ENCODE measurements around the gene STAG1. TPM values are rescaled to one million over a fixed set of nuclear protein-coding genes. Genes with fewer than 3 reads are reported as not detected.
A peak's percentile ranks its signal among the peaks of the same experiment; 100 is the strongest.
"Not testable (repeated sequence)": the region's sequence is repeated elsewhere in the genome, so short reads cannot be mapped to it uniquely, and the experiment has no call there.

The STAG1 gene
- total RNA-seq (2013), result 26.0 TPM
- polyA plus RNA-seq (1 to 10 TPM; 7.2 to 10.0 (median 7.5) TPM), polyA minus RNA-seq (8.2 and 9.5 TPM in 2 replicates), total RNA-seq (60.6 to 117 (median 69.1) reads per million in 11 experiments)

DNA sequence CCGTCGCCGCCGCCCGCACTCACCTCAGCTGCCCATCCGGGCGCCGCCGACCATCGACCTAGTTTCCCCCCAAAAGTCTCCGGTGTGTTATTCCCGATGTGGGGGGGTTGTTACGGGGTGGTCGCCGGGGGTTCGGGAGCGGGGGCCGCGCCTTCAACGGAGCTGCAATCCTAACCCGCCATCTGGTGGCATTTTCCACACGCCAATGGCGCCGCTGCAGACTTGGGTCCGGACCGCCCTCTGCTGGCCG, at the start of gene STAG1:
TSS of gene STAG1 (minus strand) at position 207 of the 250 bp plus-strand sequence. CDS start 121,480 bp downstream, outside the sequence.
- no peaks in the 10 kb centered on the region for H3K36me3 Mint-ChIP-seq
- Histone ChIP-seq H3K4me2 (replicated peaks; ENCODE audit: extremely low read depth, low read length, poor library complexity, severe bottlenecking) (peak within 1 kb of the TSS; percentile 88), H4K20me1 (ENCODE audit: insufficient read depth, low read length) (no peaks in the 10 kb centered on the region), H3K79me2 (ENCODE audit: insufficient read depth, low read length) (peaks cover 51% of the 10 kb centered on the region), H3K27me3 (ENCODE audit: control insufficient read depth in 2 of 2, insufficient read depth in 2 of 2, low read length in 2 of 2) (no peaks in the 10 kb centered on the region), H3K27ac (ENCODE audit: low read depth in 1 of 2, low read length in 2 of 2) (peak within 1 kb of the TSS; percentile 97 to 98), H2AFZ (ENCODE audit: insufficient read depth, low read depth, low read length, poor library complexity, severe bottlenecking) (peak within 1 kb of the TSS; percentile 97), H3K4me1 (ENCODE audit: control insufficient read depth in 1 of 2, insufficient read depth in 2 of 2, low read length in 2 of 2) (peaks cover 37 to 44% of the 10 kb centered on the region in 2 donors), H3K4me3 (replicated peaks in 1 of 3; ENCODE audit: low read depth in 2 of 3, low read length in 3 of 3) (peak within 1 kb of the TSS; percentile 83 to 97 (median 92)), H3K9me3 (replicated peaks in 1 of 2; ENCODE audit: control insufficient read depth in 1 of 2, insufficient read depth in 1 of 2, low read length in 2 of 2) (no peaks in the 10 kb centered on the region), H3K9ac (ENCODE audit: insufficient read depth, low read length, poor library complexity, severe bottlenecking) (peak within 1 kb of the TSS; percentile 93), H3K36me3 (replicated peaks in 1 of 2; ENCODE audit: control insufficient read depth in 1 of 2, insufficient read depth in 2 of 2, low read length in 2 of 2) (no peaks in the 10 kb centered on the region)
- H3K27me3 Mint-ChIP-seq (ENCODE audit: low read depth in 3 of 3), result no peaks in the 10 kb centered on the region
- DNase-seq, result no peak
- WGBS (ENCODE audit: insufficient coverage), result under 1% methylated on average over 19 of the region's 27 CpGs
- H3K9me3 Mint-ChIP-seq, result no peaks in the 10 kb centered on the region
- H3K4me1 Mint-ChIP-seq, result peaks cover 45% of the 10 kb centered on the region
- H3K27ac Mint-ChIP-seq, result peak within 1 kb of the TSS; percentile 92 to 99 (median 98)
- intact Hi-C loops (cut with micrococcal nuclease), result loop anchor here (5.0 to 10.0 kb wide), 7 partner anchors 113 to 677 kb away; partner anchors contain the start of gene NCK1 (in 1 of the 2)
- TF ChIP-seq, protein P1, sequence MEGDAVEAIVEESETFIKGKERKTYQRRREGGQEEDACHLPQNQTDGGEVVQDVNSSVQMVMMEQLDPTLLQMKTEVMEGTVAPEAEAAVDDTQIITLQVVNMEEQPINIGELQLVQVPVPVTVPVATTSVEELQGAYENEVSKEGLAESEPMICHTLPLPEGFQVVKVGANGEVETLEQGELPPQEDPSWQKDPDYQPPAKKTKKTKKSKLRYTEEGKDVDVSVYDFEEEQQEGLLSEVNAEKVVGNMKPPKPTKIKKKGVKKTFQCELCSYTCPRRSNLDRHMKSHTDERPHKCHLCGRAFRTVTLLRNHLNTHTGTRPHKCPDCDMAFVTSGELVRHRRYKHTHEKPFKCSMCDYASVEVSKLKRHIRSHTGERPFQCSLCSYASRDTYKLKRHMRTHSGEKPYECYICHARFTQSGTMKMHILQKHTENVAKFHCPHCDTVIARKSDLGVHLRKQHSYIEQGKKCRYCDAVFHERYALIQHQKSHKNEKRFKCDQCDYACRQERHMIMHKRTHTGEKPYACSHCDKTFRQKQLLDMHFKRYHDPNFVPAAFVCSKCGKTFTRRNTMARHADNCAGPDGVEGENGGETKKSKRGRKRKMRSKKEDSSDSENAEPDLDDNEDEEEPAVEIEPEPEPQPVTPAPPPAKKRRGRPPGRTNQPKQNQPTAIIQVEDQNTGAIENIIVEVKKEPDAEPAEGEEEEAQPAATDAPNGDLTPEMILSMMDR (IDR thresholded peaks at IDR 0.05), result peak; percentile 91
- peak within 1 kb of the TSS; percentile 87 to 95 for H3K4me3 Mint-ChIP-seq

DNA sequence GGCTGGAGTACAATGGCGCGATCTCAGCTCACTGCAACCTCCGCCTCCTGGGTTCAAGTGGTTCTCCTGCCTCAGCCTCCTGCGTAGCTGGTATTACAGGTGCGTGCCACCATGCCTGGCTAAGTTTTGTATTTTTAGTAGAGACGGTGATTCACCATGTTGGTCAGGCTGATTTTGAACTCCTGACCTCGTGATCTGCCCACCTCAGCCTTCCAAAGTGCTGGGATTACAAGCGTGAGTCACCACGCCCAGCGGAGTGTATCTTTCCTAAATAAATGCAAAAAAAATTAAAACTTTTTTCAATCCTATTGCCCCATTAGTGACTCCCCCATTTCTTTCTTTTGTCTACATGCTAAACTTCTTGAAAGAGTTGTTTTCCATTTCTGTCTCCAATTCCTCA, 49.0 kb upstream of the STAG1 start:
- H3K27ac ChIP-seq (ENCODE audit: low read depth in 1 of 2, low read length in 2 of 2); H3K9me3 Mint-ChIP-seq; H3K36me3 ChIP-seq (replicated peaks in 1 of 2; ENCODE audit: control insufficient read depth in 1 of 2, insufficient read depth in 2 of 2, low read length in 2 of 2); DNase-seq; H3K4me2 ChIP-seq (replicated peaks; ENCODE audit: extremely low read depth, low read length, poor library complexity, severe bottlenecking); H3K79me2 ChIP-seq (ENCODE audit: insufficient read depth, low read length); H3K4me1 ChIP-seq (ENCODE audit: control insufficient read depth in 1 of 2, insufficient read depth in 2 of 2, low read length in 2 of 2); H3K9me3 ChIP-seq (replicated peaks in 1 of 2; ENCODE audit: control insufficient read depth in 1 of 2, insufficient read depth in 1 of 2, low read length in 2 of 2); H3K4me3 Mint-ChIP-seq; H2AFZ ChIP-seq (ENCODE audit: insufficient read depth, low read depth, low read length, poor library complexity, severe bottlenecking); H4K20me1 ChIP-seq (ENCODE audit: insufficient read depth, low read length); H3K36me3 Mint-ChIP-seq; H3K27ac Mint-ChIP-seq; H3K9ac ChIP-seq (ENCODE audit: insufficient read depth, low read length, poor library complexity, severe bottlenecking); H3K27me3 Mint-ChIP-seq (ENCODE audit: low read depth in 3 of 3); H3K27me3 ChIP-seq (ENCODE audit: control insufficient read depth in 2 of 2, insufficient read depth in 2 of 2, low read length in 2 of 2); H3K4me1 Mint-ChIP-seq; H3K4me3 ChIP-seq (replicated peaks in 1 of 3; ENCODE audit: low read depth in 2 of 3, low read length in 3 of 3); intact Hi-C loops (cut with micrococcal nuclease): not testable (repeated sequence)
- WGBS (ENCODE audit: insufficient coverage), result 94% methylated on average over 4 of the region's 10 CpGs

All from CD14-positive monocyte (primary cell).